Measurements from ENCODE around the gene SCN1B. TPM values are rescaled to one million over a fixed set of nuclear protein-coding genes. Genes with fewer than 3 reads are reported as not detected.
"Not testable (repeated sequence)": the region's sequence is repeated elsewhere in the genome, so short reads cannot be mapped to it uniquely, and the experiment has no call there.

SCN1B gene
- total RNA-seq, 2 experiments from 2014 or later = 0.63 to 0.90 TPM

DNA sequence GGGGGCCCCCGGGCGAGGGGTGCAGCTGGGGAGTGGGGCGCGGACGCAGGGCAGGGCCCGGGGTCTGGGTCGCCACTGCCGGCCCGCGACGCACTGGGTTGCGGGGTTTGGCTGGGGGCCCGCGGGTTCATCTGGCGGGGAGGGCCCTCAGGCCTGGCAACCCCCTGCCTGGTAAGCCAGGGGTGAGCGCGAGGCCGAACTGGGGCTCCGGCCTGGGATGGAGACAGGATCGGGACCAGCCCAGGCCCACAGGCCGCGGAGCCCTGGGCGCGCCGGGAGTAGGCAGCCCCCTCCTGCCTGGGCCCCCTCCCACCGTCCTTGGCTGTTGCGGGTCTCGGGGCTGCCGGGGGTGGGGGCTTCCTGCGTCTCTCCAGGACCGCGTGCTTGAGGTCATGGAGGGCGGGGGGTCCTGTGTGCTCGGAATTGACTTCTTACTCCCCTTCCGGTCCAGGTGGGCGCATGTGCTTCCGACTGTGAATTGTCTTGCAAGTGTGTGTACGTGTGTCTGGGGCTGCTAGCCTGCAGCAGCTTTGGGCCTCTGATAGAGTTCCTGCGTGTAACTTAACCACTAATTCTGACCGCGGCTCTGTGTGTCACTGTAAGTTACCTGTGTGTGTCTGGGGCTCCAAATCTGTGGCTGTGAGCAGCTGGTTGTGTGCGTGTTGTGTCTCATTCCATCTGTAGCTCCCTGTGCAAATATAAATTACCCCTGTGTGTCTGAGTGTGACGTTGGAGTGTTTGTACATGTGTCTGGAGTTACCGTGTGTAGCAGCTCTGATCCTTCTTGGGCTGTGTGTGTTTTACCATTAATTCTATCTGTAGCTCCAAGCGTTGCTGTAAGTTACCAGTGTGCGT is 29.4 kb upstream of the SCN1B start:
- DNase-seq (peak; percentile 85), ATAC-seq (peak; percentile 34)
- Mint-ChIP-seq H3K4me3 (peak overlapping the region; percentile 99), H3K27me3 (no peaks in the 10 kb centered on the region), H3K36me3 (ENCODE audit: low read depth) (peaks cover 41% of the 10 kb centered on the region), H3K4me1 (ENCODE audit: low read depth) (peaks cover 59% of the 10 kb centered on the region), H3K9me3 (no peaks in the 10 kb centered on the region), H3K27ac (peak overlapping the region; percentile 97)
- POLR2A ChIA-PET = interaction anchor here (0.7 to 2.9 kb wide), 15 partner anchors 8 to 323 kb away, joined by 3 to 16 read pairs (median 5); partner anchors contain the start of gene ZNF302
- TF ChIP-seq, protein P1, sequence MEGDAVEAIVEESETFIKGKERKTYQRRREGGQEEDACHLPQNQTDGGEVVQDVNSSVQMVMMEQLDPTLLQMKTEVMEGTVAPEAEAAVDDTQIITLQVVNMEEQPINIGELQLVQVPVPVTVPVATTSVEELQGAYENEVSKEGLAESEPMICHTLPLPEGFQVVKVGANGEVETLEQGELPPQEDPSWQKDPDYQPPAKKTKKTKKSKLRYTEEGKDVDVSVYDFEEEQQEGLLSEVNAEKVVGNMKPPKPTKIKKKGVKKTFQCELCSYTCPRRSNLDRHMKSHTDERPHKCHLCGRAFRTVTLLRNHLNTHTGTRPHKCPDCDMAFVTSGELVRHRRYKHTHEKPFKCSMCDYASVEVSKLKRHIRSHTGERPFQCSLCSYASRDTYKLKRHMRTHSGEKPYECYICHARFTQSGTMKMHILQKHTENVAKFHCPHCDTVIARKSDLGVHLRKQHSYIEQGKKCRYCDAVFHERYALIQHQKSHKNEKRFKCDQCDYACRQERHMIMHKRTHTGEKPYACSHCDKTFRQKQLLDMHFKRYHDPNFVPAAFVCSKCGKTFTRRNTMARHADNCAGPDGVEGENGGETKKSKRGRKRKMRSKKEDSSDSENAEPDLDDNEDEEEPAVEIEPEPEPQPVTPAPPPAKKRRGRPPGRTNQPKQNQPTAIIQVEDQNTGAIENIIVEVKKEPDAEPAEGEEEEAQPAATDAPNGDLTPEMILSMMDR (IDR thresholded peaks at IDR 0.05) = no peak
- CTCF ChIA-PET = interaction anchor here (1.0 to 5.1 kb wide), 5 partner anchors 12 to 44 kb away, joined by 3 to 31 read pairs (median 6); no protein-coding TSS in a partner anchor
- intact Hi-C loops (cut with micrococcal nuclease) = no loop called here

DNA sequence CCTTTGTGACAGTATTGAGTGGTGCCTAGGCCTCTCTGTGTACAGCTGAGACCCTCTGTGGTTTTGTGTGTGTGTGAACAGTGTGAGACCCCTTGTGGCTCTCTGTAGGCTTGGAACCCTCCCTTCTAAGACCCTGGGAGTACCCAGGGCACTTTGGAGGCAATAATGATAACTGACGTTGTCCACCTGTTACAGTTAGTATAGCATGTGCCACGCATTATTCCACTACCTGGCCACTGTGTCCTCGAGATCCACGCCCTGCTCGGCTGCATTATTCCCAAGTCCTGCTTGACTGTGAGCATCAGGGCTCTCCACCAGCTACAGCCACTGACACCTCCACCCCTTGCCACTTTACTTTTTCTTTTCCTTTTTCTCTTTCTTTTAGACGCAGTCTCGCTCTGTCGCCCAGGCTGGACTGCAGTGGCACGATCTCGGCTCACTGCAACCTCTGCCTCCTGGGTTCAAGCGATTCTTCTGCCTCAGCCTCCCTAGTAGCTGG is 28.2 kb upstream of the SCN1B start:
- Mint-ChIP-seq H3K27ac (peak overlapping the region; percentile 97), H3K27me3 (no peaks in the 10 kb centered on the region), H3K9me3 (no peaks in the 10 kb centered on the region), H3K4me3 (peak overlapping the region; percentile 99), H3K4me1 (ENCODE audit: low read depth) (peaks cover 59% of the 10 kb centered on the region), H3K36me3 (ENCODE audit: low read depth) (peaks cover 49% of the 10 kb centered on the region)
- CTCF ChIA-PET = interaction anchor here (1.0 to 5.1 kb wide), 5 partner anchors 11 to 43 kb away, joined by 3 to 31 read pairs (median 6); no protein-coding TSS in a partner anchor
- intact Hi-C loops (cut with micrococcal nuclease) = no loop called here
- ATAC-seq (no peak), DNase-seq (no peak)
- TF ChIP-seq, protein P1 (IDR thresholded peaks at IDR 0.05) = no peak
- POLR2A ChIA-PET = interaction anchor here (1.0 to 2.5 kb wide), 8 partner anchors 11 to 324 kb away, joined by 3 to 10 read pairs (median 4); partner anchors contain the start of gene ZNF302

DNA sequence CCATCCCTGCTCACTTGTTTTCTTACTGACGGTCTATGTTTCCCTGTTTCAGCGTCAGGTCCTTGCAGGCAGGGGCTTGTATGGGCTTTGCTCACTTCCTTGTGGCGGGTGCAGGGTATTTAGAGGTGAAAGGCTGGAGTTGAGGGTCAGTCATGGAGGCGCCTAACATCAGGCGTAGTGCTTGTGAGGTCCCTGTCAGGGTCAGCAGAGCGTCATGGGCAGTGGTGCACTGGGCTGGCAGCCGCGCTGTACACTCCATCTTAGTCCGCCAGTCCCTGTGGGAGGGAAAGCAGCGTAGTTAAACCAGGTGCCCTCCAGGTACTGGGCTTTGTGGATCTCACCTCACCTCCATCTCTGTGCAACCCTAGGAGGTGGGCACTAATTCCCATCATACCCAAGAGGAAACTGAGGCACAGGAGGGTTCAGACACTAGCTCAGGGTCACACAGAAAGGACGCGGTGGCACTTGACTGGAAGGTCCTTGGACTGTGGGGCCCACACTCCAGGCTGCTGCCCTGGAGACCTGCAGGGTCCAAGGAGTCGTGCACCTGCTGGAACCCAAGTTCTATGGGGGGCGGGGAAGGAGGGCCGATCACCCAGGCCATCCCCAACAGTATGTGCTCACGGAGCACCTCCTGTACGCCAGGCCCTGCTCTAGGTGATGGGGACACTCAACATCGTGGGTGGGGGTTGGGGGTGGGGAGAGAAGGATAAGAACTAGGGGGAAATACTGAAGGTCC is 25.6 kb upstream of the SCN1B start:
- H3K4me1 Mint-ChIP-seq (ENCODE audit: low read depth) = peaks cover 46% of the 10 kb centered on the region
- CTCF ChIA-PET = interaction anchor here (1.0 kb wide), 1 partner anchor 32 kb away, joined by 4 read pairs; no protein-coding TSS in a partner anchor
- no peak overlapping the region for H3K4me3 Mint-ChIP-seq
- no peaks in the 10 kb centered on the region for H3K9me3 Mint-ChIP-seq
- ATAC-seq = no peak
- peaks cover 53% of the 10 kb centered on the region for H3K36me3 Mint-ChIP-seq (ENCODE audit: low read depth)
- intact Hi-C loops (cut with micrococcal nuclease) = no loop called here
- H3K27me3 Mint-ChIP-seq = no peaks in the 10 kb centered on the region
- no peak for DNase-seq
- TF ChIP-seq, protein P1 (IDR thresholded peaks at IDR 0.05) = no peak
- peak overlapping the region; percentile 31 for H3K27ac Mint-ChIP-seq
- POLR2A ChIA-PET = interaction anchor here (1.1 kb wide), 1 partner anchor 15 kb away, joined by 9 read pairs; no protein-coding TSS in a partner anchor

DNA sequence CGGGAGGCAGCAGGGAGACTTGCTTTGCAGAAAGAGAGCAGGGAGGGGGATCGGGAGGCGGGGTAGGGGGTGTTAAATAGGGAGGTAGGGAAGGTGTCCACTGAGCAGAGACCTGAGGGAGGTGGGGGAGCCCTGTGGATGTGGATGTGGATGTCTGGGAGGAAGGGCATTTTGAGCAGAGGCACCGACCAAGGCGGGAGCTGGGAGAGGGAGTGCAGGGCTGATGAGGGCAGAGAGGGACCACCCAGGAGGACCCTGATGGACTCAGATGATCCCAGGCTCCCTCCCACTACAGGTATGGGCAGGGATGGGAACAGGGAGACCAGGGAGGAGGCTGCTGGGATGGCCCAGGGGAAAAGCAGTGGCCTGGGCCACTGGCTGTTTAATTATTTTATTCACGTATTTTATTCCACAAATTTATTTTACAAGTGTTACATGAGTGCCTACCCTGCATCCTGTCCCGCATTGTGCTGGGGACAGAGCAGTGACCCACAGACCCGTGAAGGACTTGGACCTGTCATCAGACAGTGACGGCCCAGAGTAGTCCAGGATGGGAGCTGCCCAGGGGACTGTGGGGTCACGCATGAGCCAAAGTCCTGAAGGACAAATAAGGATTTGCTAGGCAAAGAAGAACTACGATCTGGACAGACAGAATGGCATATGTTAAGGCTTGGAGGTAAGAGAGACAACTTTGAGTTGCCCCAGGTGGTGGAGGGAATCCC is 24.9 kb upstream of the SCN1B start:
- DNase-seq = no peak
- intact Hi-C loops (cut with micrococcal nuclease) = no loop called here
- ChIA-PET CTCF (interaction anchor here (0.8 to 1.5 kb wide), 2 partner anchors 34 to 39 kb away, joined by 3 read pairs; no protein-coding TSS in a partner anchor), POLR2A (interaction anchor here (1.0 kb wide), 1 partner anchor 9 kb away, joined by 4 read pairs; no protein-coding TSS in a partner anchor)
- TF ChIP-seq, protein P1 (IDR thresholded peaks at IDR 0.05) = no peak
- H3K4me1 Mint-ChIP-seq (ENCODE audit: low read depth) = peaks cover 50% of the 10 kb centered on the region
- H3K9me3 Mint-ChIP-seq = no peaks in the 10 kb centered on the region
- no peak overlapping the region for H3K4me3 Mint-ChIP-seq
- no peak for ATAC-seq
- H3K27ac Mint-ChIP-seq = peak overlapping the region; percentile 27
- peaks cover 59% of the 10 kb centered on the region for H3K36me3 Mint-ChIP-seq (ENCODE audit: low read depth)
- H3K27me3 Mint-ChIP-seq = no peaks in the 10 kb centered on the region

DNA sequence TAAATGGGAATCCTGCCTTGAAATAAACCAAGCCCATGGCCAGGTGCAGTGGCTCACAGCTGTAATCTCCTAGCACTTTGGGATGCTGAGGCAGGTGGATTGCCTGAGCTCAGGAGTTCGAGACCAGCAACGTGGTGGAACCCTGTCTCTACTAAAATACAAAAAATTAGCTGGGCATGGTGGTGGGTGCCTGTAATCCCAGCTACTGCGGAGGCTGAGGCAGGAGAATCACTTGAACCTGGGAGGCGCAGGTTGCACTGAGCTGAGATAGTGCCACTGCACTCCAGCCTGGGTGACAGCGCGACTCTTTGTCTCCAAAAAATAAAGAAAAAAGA is 24.3 kb upstream of the SCN1B start:
- H3K27ac Mint-ChIP-seq = peak overlapping the region; percentile 0
- not testable (repeated sequence) for ATAC-seq, H3K27me3 Mint-ChIP-seq

More for the DNA sequence above, 24.3 kb upstream of the SCN1B start:
- Mint-ChIP-seq H3K36me3 (ENCODE audit: low read depth) (peaks cover 59% of the 10 kb centered on the region), H3K4me1 (ENCODE audit: low read depth) (peaks cover 54% of the 10 kb centered on the region)
- H3K4me3 Mint-ChIP-seq; H3K9me3 Mint-ChIP-seq; DNase-seq; intact Hi-C loops (cut with micrococcal nuclease): not testable (repeated sequence)
- POLR2A ChIA-PET = interaction anchor here (1.0 kb wide), 1 partner anchor 8 kb away, joined by 4 read pairs; no protein-coding TSS in a partner anchor
- CTCF ChIA-PET = interaction anchor here (0.8 to 1.5 kb wide), 3 partner anchors 33 to 38 kb away, joined by 3 read pairs; no protein-coding TSS in a partner anchor

All from activated CD8-positive, alpha-beta T cell treated with anti-CD3 and anti-CD28 coated beads for 36 hours (primary cell).